ENCODE data around the gene JSRP1.
A peak's percentile ranks its signal among the peaks of the same experiment; 100 is the strongest.

The JSRP1 gene

GRCh38 chr19:2266183-2266993, 10.2 kb upstream of the JSRP1 start:
- DNase-seq (ENCODE audit: low read depth): peak; percentile 76

GRCh38 chr19:2261438-2262172, 5.4 kb upstream of the JSRP1 start:
- no peak for DNase-seq (ENCODE audit: low read depth)

GRCh38 chr19:2260341-2260805, 4.2 kb upstream of the JSRP1 start:
- no peak for DNase-seq (ENCODE audit: low read depth)

GRCh38 chr19:2259336-2259735, 3.1 kb upstream of the JSRP1 start:
- DNase-seq (ENCODE audit: low read depth): peak; percentile 49

GRCh38 chr19:2255112-2255845, 938 bp downstream of the JSRP1 start:
- no peak for DNase-seq (ENCODE audit: low read depth)

- no peak for DNase-seq (ENCODE audit: low read depth)
These were observed 1.9 kb downstream of the JSRP1 start for GRCh38 chr19:2254064-2254872.

GRCh38 chr19:2253106-2254063, 2.8 kb downstream of the JSRP1 start:
- DNase-seq (ENCODE audit: low read depth): no peak

- DNase-seq (ENCODE audit: low read depth): no peak
These were observed 3.5 kb downstream of the JSRP1 start for GRCh38 chr19:2252797-2253105.

GRCh38 chr19:2252055-2252796, 4.0 kb downstream of the JSRP1 start:
- no peak for DNase-seq (ENCODE audit: low read depth)

GRCh38 chr19:2251106-2252054, 4.8 kb downstream of the JSRP1 start:
- no peak for DNase-seq (ENCODE audit: low read depth)

- no peak for DNase-seq (ENCODE audit: low read depth)
These were observed 5.5 kb downstream of the JSRP1 start for GRCh38 chr19:2250766-2251105.

GRCh38 chr19:2249880-2250765, 6.1 kb downstream of the JSRP1 start:
- DNase-seq (ENCODE audit: low read depth): no peak

- DNase-seq (ENCODE audit: low read depth): no peak
These were observed 7.0 kb downstream of the JSRP1 start, which contains the start of gene AMH for GRCh38 chr19:2249010-2249866. Gene AMH (plus strand): TSS chr19:2249323. CDS start chr19:2249333, 10 bp downstream.

GRCh38 chr19:2248136-2249009, 7.8 kb downstream of the JSRP1 start:
- DNase-seq (ENCODE audit: low read depth): no peak

GRCh38 chr19:2247433-2248101, 8.7 kb downstream of the JSRP1 start:
- DNase-seq (ENCODE audit: low read depth): no peak

Data from amniotic epithelial cell (primary cell).